HCT116 (cell line): ENCODE results near the gene SMIM26. TPM values are rescaled to one million over a fixed set of nuclear protein-coding genes. Genes with fewer than 3 reads are reported as not detected.

Source experiments
- ATAC-seq: fragments of 200-7000 bp; cut with Tn5 transposase; 2 replicates; pipeline ENCODE4 v1.9.1; 2020; ENCODE audit warnings: mild to moderate bottlenecking, moderate library complexity
- BruUV-seq: library from RNA; stranded (reverse); fragments of 400-500 nt; replicated peaks from 2 replicates; lab custom pipeline; 2021; lab: Mats Ljungman, UMichigan
- CTCF ChIA-PET: fragments of 300-600 bp; sonication (Branson Sonifier 250); formaldehyde crosslinking; loops from one replicate; lab custom pipeline; 2021; ENCODE audit warnings: antibody characterized with exemption; lab: Charles Lee
- POLR2A ChIA-PET: fragments of 300-600, 350-600 bp; sonication (Branson Sonifier 250); formaldehyde crosslinking; loops from one replicate; lab custom pipeline; 2021; ENCODE audit warnings: antibody characterized with exemption; lab: Charles Lee
- RAD21 ChIA-PET, 2 experiments: fragments of 300-600 bp; sonication (Branson Sonifier 250); formaldehyde crosslinking; loops; one replicate each; lab custom pipeline; 2023; ENCODE audit warnings: low total read pairs in 2 of 2; ENCODE audit not compliant: uncharacterized antibody in 2 of 2, unreplicated experiment in 2 of 2, low non-redundant PET in 1 of 2; lab: Charles Lee
- DNase-seq: peaks from one replicate; pipeline ENCODE4 v3.0.0-alpha.2; 2010; ENCODE audit warnings: low read depth, low spot score
- H2AFZ ChIP-seq: fragments of 200-600 bp; shearing (Covaris generic), sonication (generic); 2 replicates; pipeline ENCODE4 v1.6.1; 2017; ENCODE audit warnings: low read depth, mixed run types, mixed read lengths, antibody characterized with exemption, low read length; ENCODE audit not compliant: poor library complexity, severe bottlenecking
- H3K27ac ChIP-seq: 2 replicates; pipeline ENCODE4 v1.5.1; 2012; ENCODE audit warnings: low read depth, low read length
- H3K27me3 ChIP-seq: fragments of 200-600 bp; sonication (generic); 2 replicates; pipeline ENCODE4 v1.6.1; 2016; ENCODE audit warnings: mixed run types, low read length, mixed read lengths; ENCODE audit not compliant: insufficient read depth
- H3K36me3 ChIP-seq, 2 experiments: fragments of 200-500 bp in 1 of 2; fragments of 200-600 bp in 1 of 2; sonication (Bioruptor generic) in 1 of 2; sonication (generic) in 1 of 2; 2 replicates each; pipeline versions ENCODE4 v1.5.1 to v1.6.1; 2014 to 2016; ENCODE audit warnings: low read length in 2 of 2, inconsistent platforms in 1 of 2, mixed read lengths in 1 of 2, mixed run types in 1 of 2; ENCODE audit not compliant: insufficient read depth in 2 of 2, control insufficient read depth in 1 of 2
- H3K4me1 ChIP-seq, 2 experiments: fragments of 200-600 bp in 1 of 2; sonication (generic) in 1 of 2; 2 replicates each; pipeline versions ENCODE4 v1.5.1 to v1.6.1; 2012 to 2017; ENCODE audit warnings: low read length in 2 of 2, inconsistent platforms in 1 of 2, mild to moderate bottlenecking in 1 of 2, mixed read lengths in 1 of 2, mixed run types in 1 of 2, moderate library complexity in 1 of 2; ENCODE audit not compliant: insufficient read depth in 2 of 2, control insufficient read depth in 1 of 2
- H3K4me2 ChIP-seq: fragments of 200-600 bp; sonication (generic); 2 replicates; pipeline ENCODE4 v1.6.1; 2017; ENCODE audit warnings: mixed run types, low read length, mixed read lengths
- H3K4me3 ChIP-seq, 2 experiments: fragments of 200-600 bp in 1 of 2; sonication (generic) in 1 of 2; replicated peaks in 1 of 2; 2 replicates each; pipeline ENCODE4 v1.5.1; 2011 to 2016; ENCODE audit warnings: low read length in 2 of 2, control low read depth in 1 of 2, low read depth in 1 of 2, mild to moderate bottlenecking in 1 of 2, mixed read lengths in 1 of 2, mixed run types in 1 of 2
- H3K79me2 ChIP-seq: fragments of 200-600 bp; sonication (generic); 2 replicates; pipeline ENCODE4 v1.6.1; 2017; ENCODE audit warnings: mild to moderate bottlenecking, mixed run types, low read length, moderate library complexity, mixed read lengths; ENCODE audit not compliant: insufficient read depth
- H3K9ac ChIP-seq: fragments of 200-600 bp; sonication (generic); 2 replicates; pipeline ENCODE4 v1.6.1; 2016; ENCODE audit warnings: low read length, mixed read lengths
- H3K9me2 ChIP-seq: fragments of 200-600 bp; sonication (generic), shearing (Covaris generic); 2 replicates; pipeline ENCODE4 v1.6.1; 2017; ENCODE audit warnings: mixed run types, mild to moderate bottlenecking, moderate library complexity; ENCODE audit not compliant: insufficient read depth
- H3K9me3 ChIP-seq, 2 experiments: fragments of 200-500 bp in 1 of 2; fragments of 200-600 bp in 1 of 2; sonication (Bioruptor generic) in 1 of 2; sonication (generic) in 1 of 2; 2 replicates each; pipeline ENCODE4 v1.6.1; 2014 to 2017; ENCODE audit warnings: low read length in 2 of 2, mixed read lengths in 2 of 2, inconsistent platforms in 1 of 2, low read depth in 1 of 2, mild to moderate bottlenecking in 1 of 2, mixed run types in 1 of 2, moderate library complexity in 1 of 2; ENCODE audit not compliant: control insufficient read depth in 1 of 2, insufficient read depth in 1 of 2
- H4K20me1 ChIP-seq: fragments of 200-600 bp; sonication (generic), shearing (Covaris generic); 2 replicates; pipeline ENCODE4 v1.6.1; 2017; ENCODE audit warnings: mixed run types, mild to moderate bottlenecking, moderate library complexity; ENCODE audit not compliant: insufficient read depth
- CEBPB ChIP-seq: IDR thresholded peaks from 2 replicates; pipeline ENCODE4 v1.6.1; 2012; ENCODE audit warnings: low read depth
- CTCF ChIP-seq, 3 experiments: fragments of 200-600 bp in 1 of 3; sonication (generic) in 1 of 3; IDR thresholded peaks in 2 of 3; conservative IDR thresholded peaks in 1 of 3; 2 replicates each; pipeline ENCODE4 v1.5.1; 2012 to 2017; ENCODE audit warnings: low read depth in 2 of 3, low read length in 2 of 3, antibody characterized with exemption in 1 of 3, borderline replicate concordance in 1 of 3, control low read depth in 1 of 3, mild to moderate bottlenecking in 1 of 3, mixed read lengths in 1 of 3, mixed run types in 1 of 3, moderate library complexity in 1 of 3; ENCODE audit not compliant: insufficient read depth in 1 of 3
- EGR1 ChIP-seq: IDR thresholded peaks from 2 replicates; pipeline ENCODE4 v1.6.1; 2012; ENCODE audit warnings: low read depth
- ELF1 ChIP-seq: IDR thresholded peaks from 2 replicates; pipeline ENCODE4 v1.6.1; 2012; ENCODE audit warnings: low read depth, borderline replicate concordance
- JUND ChIP-seq: IDR thresholded peaks from 2 replicates; pipeline ENCODE4 v1.6.1; 2012
- POLR2A ChIP-seq: IDR thresholded peaks from 2 replicates; pipeline ENCODE4 v1.7.0; 2011; ENCODE audit warnings: borderline replicate concordance; ENCODE audit not compliant: insufficient read depth, insufficient read length; ENCODE audit errors: extremely low read depth
- RAD21 ChIP-seq: IDR thresholded peaks from 2 replicates; pipeline ENCODE4 v1.6.1; 2012; ENCODE audit warnings: low read depth, mild to moderate bottlenecking
- SIN3A ChIP-seq: IDR thresholded peaks from 2 replicates; pipeline ENCODE4 v1.6.1; 2012; ENCODE audit warnings: low read depth
- ZNF274 ChIP-seq: fragments of 200-500 bp; sonication (Bioruptor generic); IDR thresholded peaks from 2 replicates; pipeline ENCODE4 v1.6.1; 2014; ENCODE audit warnings: mild to moderate bottlenecking, low read depth, low read length, inconsistent platforms
- intact Hi-C: fragments of 100-400 bp; cut with micrococcal nuclease; formaldehyde crosslinking; loops from 2 replicates; pipeline ENCODE4 v1.10.0; 2022
- total RNA-seq: library from RNA; stranded (reverse); gene quantifications from one replicate; pipeline ENCODE4 v1.2.1, GENCODE V29; 2021; ENCODE audit not compliant: unreplicated experiment
- TF ChIP-seq, protein P1 (sequence below): IDR thresholded peaks from 2 replicates; pipeline ENCODE4 v1.6.1; 2012; ENCODE audit warnings: low read depth

SMIM26 gene
- total RNA-seq, 1 experiment from 2014 or later = 80.1 TPM

DNA sequence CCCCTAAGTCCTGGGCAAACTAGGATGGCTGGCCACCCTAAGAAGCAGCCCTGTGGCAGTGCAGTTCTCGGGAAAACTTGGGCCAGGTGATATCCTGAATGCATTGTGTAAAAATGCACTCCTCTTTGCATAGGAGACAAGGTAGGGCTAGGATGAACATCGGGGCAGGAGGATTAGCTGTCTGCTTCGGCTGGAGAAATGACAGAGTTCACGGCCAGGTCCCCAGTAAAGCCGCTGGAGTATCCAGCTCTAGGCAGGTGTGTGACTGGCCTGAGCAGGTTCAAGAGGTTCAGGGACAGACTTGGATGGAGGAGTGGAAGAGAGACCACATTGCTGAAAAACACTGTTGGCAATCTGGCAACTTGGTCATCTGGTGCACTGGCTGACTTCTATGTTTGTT is 47.0 kb downstream of the SMIM26 start:
- no peaks in the 10 kb centered on the region; a peak in 1 of 4 replicates for H3K9me3 ChIP-seq
- CTCF ChIA-PET = no interaction called here
- H3K79me2 ChIP-seq = no peaks in the 10 kb centered on the region
- TF ChIP-seq, protein P1, sequence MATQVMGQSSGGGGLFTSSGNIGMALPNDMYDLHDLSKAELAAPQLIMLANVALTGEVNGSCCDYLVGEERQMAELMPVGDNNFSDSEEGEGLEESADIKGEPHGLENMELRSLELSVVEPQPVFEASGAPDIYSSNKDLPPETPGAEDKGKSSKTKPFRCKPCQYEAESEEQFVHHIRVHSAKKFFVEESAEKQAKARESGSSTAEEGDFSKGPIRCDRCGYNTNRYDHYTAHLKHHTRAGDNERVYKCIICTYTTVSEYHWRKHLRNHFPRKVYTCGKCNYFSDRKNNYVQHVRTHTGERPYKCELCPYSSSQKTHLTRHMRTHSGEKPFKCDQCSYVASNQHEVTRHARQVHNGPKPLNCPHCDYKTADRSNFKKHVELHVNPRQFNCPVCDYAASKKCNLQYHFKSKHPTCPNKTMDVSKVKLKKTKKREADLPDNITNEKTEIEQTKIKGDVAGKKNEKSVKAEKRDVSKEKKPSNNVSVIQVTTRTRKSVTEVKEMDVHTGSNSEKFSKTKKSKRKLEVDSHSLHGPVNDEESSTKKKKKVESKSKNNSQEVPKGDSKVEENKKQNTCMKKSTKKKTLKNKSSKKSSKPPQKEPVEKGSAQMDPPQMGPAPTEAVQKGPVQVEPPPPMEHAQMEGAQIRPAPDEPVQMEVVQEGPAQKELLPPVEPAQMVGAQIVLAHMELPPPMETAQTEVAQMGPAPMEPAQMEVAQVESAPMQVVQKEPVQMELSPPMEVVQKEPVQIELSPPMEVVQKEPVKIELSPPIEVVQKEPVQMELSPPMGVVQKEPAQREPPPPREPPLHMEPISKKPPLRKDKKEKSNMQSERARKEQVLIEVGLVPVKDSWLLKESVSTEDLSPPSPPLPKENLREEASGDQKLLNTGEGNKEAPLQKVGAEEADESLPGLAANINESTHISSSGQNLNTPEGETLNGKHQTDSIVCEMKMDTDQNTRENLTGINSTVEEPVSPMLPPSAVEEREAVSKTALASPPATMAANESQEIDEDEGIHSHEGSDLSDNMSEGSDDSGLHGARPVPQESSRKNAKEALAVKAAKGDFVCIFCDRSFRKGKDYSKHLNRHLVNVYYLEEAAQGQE = no peak
- TF ChIP-seq EGR1 (no peak), SIN3A (no peak), POLR2A (no peak), CEBPB (no peak), CTCF (IDR thresholded peaks at IDR 0.05 in 2 of 3, conservative IDR thresholded peaks at IDR 0.05 in 1 of 3; ENCODE audit: borderline replicate concordance in 1 of 3, insufficient read depth in 1 of 3, low read depth in 2 of 3, low read length in 2 of 3) (no peak), RAD21 (no peak), JUND (no peak), ZNF274 (no peak), ELF1 (no peak)
- POLR2A ChIA-PET = no interaction called here
- RAD21 ChIA-PET = no interaction called here
- H3K27me3 ChIP-seq = no peaks in the 10 kb centered on the region
- H3K36me3 ChIP-seq = no peaks in the 10 kb centered on the region
- no peak overlapping the region for H3K27ac ChIP-seq
- no peak overlapping the region for H3K4me2 ChIP-seq
- H4K20me1 ChIP-seq = no peaks in the 10 kb centered on the region
- H2AFZ ChIP-seq = no peak overlapping the region
- H3K4me1 ChIP-seq = no peaks in the 10 kb centered on the region
- DNase-seq = no peak
- ATAC-seq = no peak
- H3K4me3 ChIP-seq = no peak overlapping the region
- H3K9me2 ChIP-seq = no peaks in the 10 kb centered on the region
- intact Hi-C loops = no loop called here
- H3K9ac ChIP-seq = no peak overlapping the region
- no TSS peak for BruUV-seq
